Femur (tissue), 1 donor: Measurements from ENCODE around the gene ADAMTS19.

Source experiments
- DNase-seq: peaks from one replicate; pipeline ENCODE4 v3.0.0-alpha.2; 2017

Gene ADAMTS19

GRCh38 chr5:129767927-129768380 is 307.9 kb downstream of the ADAMTS19 start:
- DNase-seq: peak; percentile 83

DNA sequence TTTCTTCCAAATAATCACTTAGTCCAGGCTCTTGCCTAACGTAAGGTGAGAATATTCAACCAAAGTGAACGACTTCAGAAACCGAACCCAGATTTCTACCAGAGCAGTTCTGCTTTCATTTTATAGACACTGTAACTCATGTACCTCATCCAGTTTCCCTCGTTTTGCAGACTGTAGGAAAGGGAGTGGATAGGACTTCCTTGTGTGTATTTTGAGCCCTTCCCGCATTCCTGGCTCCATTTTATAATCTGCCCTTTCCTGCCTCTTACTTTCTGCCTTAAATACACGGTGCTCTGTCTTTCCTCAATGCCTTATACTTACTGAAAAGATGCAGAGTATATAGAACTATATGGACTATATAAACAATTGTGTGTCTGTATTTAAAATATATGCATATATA is 308.6 kb downstream of the ADAMTS19 start:
- DNase-seq: no peak

DNA sequence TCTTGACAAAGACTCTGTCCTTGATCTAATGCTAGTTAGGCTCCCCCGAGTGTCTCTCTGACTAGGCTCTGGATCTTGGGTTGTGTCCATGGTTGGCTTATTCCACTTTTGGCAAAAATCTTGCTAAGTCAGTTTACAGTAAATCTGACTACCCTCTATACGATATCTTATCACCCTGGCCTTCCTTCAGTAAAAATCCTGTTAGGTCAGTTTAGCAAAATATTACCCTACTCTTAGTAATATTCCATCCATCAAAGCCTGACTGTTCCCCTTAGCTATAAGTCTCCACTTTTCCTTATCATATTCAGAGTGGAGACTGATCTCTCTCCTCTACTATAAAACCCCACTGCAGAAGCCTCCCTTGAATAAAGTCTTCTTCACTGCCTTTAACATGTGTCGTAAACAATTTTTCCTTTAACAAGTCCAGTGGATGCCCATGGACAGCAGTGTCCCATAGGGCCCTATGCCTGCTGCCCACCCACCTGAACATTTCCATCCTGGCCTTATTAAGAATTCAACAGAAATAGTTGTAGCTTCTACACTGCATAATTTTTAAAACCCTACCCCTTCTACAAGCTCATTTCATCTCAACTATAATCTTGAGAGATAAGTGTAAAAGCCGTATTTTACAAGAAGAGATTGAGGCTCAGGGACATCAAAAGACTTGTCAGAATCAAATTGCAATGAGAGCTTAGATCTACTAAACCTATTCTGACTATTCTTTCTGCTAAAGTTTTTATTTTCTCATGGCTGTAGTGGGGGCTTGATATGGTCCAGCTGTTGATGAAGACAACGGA is 310.1 kb downstream of the ADAMTS19 start:
- DNase-seq: no peak

GRCh38 chr5:129771058-129771838 is 311.1 kb downstream of the ADAMTS19 start:
- DNase-seq: peak; percentile 59

DNA sequence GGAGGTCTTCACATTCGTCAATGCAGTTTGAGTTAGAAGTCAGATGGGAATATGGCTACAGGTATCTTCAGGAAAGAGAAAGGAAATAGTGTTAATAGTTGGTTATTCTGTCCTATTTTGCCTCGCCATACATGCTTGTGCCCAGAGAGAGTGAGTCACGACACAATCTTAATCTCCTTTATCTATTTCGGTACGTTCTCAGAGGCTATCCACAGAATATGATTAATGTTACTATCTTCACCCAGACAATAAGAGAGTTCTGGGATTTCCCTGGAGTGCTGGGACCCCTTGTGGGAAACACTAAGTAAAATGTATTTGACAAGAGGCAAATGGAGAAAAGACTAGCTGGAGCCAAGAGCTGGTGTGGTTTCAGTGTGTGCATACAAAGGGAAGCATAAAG is 313.3 kb downstream of the ADAMTS19 start:
- no peak for DNase-seq

- no peak for DNase-seq
Observed at GRCh38 chr5:129781594-129781993, 321.5 kb downstream of the ADAMTS19 start.
